ENCODE measurements around the gene DVL1.

DVL1 gene

GRCh38 chr1:1380860-1381259 is 31.6 kb upstream of the DVL1 start:
- DNase-seq (ENCODE audit: low read depth), result no peak
- TF ChIP-seq CTCF (conservative IDR thresholded peaks at IDR 0.05; ENCODE audit: low read length), result no peak
- no peak overlapping the region for H3K4me3 ChIP-seq (ENCODE audit: low read length)

GRCh38 chr1:1377540-1378205 is 28.5 kb upstream of the DVL1 start:
- no peak overlapping the region for H3K4me3 ChIP-seq (ENCODE audit: low read length)
- TF ChIP-seq CTCF (conservative IDR thresholded peaks at IDR 0.05; ENCODE audit: low read length), result no peak
- DNase-seq (ENCODE audit: low read depth), result no peak

GRCh38 chr1:1376551-1377226 is 27.5 kb upstream of the DVL1 start:
- DNase-seq (ENCODE audit: low read depth), result no peak
- H3K4me3 ChIP-seq (ENCODE audit: low read length), result no peak overlapping the region; the same call in 1 of the 2 replicates
- TF ChIP-seq CTCF (conservative IDR thresholded peaks at IDR 0.05; ENCODE audit: low read length), result no peak

GRCh38 chr1:1374929-1375662 is 25.9 kb upstream of the DVL1 start, which contains the start of gene AURKAIP1:
AURKAIP1 (minus strand) TSS chr1:1375207; CDS start chr1:1374756, 451 bp downstream.
- peak within 1 kb of the TSS; percentile 87 for H3K4me3 ChIP-seq (ENCODE audit: low read length)
- peak; percentile 33 for TF ChIP-seq CTCF (conservative IDR thresholded peaks at IDR 0.05; ENCODE audit: low read length)
- DNase-seq (ENCODE audit: low read depth), result peak; percentile 100

- DNase-seq (ENCODE audit: low read depth), result no peak
- TF ChIP-seq CTCF (conservative IDR thresholded peaks at IDR 0.05; ENCODE audit: low read length), result no peak
- H3K4me3 ChIP-seq (ENCODE audit: low read length), result peak overlapping the region; percentile 87
Observed at GRCh38 chr1:1374589-1374928, 25.3 kb upstream of the DVL1 start.

DNA sequence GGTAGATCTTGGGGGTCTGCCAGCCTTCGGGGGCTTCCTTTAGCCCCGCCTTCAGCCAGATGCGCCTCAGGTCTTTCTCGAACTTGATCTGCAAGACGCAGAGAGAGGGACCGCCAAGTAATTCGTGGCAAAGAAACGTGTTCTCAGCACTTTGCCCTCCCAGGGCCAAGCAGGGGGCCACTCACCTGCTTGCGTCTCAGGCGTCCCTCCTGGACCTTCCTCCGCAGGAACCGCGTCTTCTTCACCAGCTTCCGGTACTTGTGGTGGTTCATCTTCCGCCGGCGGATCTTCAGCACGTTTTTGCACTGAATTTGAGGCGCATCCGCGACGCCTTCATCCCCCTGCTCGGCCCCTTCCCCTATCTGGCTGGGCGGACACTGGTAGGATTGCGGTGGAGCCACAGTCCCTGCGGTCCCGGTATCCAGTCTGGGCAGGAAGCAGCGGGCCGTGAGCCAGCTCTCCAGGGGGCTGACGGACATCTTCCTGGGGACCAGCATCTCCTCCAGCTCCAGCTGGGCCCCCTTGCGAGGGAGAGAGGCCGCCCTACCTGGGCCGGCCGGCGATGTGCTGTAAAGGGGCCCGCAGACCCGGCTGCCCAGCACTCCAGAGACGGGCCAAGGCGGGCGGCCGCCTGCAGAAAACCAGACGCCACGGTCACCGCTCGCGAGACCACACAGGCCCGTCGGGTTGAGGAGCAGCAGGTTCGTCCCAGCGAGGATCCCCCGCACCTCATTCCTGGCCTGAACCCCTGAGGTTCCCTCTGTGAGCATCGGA is 24.8 kb upstream of the DVL1 start:
- H3K4me3 ChIP-seq (ENCODE audit: low read length), result peak overlapping the region; percentile 87
- DNase-seq (ENCODE audit: low read depth), result no peak
- TF ChIP-seq CTCF (conservative IDR thresholded peaks at IDR 0.05; ENCODE audit: low read length), result no peak

Measured in AG10803 (cell line).